GM12865 (cell line): Measurements from ENCODE around the gene LMTK2.

Experiments used
- DNase-seq: peaks from one replicate; pipeline ENCODE4 v3.0.0; 2010; ENCODE audit warnings: low read depth
- H3K4me3 ChIP-seq: 2 replicates; pipeline ENCODE4 v1.5.1; 2011; ENCODE audit warnings: mild to moderate bottlenecking, low read depth, low read length, control low read depth
- TF ChIP-seq, protein P1 (sequence below): IDR thresholded peaks from 2 replicates; pipeline ENCODE4 v1.5.1; 2011; ENCODE audit warnings: low read length, control low read depth, low read depth, inconsistent platforms; ENCODE audit not compliant: insufficient read depth; ENCODE audit errors: missing control alignments

LMTK2 gene

DNA sequence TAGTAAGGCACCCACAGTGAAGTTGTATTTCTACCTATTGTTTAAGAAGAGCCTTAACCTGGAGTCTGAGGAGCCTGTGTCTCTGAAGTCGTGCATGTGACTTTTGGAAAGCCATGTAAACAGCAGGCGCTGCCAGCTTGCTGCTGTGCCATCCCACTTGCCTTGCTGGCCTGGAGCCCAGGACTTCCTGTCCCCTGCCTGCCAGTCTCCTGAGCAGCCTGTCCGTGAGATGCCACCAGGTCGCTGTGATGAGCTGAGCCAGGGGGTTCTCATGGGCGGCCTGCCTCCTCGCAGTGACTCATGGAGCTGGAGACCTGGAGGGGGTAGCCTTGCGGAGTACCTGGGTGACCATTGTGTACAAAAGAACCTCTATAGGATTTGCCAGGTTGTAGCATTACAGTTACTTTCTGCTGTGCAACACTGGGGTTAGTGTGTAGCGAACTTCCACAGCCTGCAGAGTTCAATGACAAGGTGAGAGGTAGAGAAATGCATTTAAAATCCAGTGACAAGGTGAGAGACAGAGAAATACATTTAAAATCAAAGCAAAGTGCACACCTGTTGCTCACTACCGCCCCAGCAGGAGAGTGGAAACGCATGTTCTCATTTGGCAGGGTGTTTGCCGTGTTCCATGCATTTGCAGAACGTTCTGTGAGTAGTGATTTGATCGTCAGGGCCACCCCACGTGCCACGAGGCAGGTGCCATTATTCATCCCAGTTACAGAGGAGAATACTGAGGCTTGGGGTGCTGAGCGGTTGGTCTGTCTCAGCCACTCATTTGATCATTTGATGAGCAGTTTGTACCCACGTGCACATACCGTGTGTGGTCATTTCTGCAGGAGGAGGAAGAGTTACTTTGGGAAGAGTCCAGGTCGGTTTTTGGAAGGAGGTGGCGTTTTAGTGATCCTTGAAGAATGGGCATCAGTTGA is 67.9 kb downstream of the LMTK2 start:
- no peak for DNase-seq

DNA sequence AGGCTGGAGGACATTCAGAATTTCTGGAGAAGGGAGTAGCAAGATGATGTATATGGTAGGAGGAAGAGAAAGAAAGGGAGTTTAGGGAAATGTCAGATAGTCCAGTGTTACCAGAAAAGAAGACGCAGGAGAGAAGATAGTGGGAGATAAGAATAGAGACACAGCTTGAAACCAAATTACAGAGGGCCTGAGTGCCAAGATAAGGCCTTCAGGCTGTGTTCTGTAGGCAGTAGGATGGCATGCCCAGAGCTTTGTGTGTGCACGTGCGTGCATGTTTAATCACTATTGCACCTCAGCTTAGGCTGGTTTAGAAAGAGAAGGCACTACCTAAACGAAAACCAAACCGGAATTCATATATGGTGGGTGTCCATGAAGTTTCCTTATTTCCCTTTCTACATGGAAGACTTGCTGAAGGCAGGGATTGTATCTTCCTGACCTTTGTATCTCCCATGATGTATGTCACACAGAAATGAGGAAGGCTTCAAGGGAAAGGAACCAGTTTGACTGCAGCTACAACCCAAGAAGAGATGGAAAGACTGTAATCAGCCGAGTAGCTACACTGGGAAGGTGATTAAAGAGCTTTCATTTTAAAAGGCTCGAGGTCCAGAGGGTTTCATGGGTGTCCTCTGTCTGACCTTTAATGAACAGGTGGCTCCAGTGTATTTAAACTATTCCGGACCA is 68.7 kb downstream of the LMTK2 start:
- DNase-seq: no peak

More for the DNA sequence above, 67.9 kb downstream of the LMTK2 start:
- H3K4me3 ChIP-seq: no peak overlapping the region
- TF ChIP-seq, protein P1, sequence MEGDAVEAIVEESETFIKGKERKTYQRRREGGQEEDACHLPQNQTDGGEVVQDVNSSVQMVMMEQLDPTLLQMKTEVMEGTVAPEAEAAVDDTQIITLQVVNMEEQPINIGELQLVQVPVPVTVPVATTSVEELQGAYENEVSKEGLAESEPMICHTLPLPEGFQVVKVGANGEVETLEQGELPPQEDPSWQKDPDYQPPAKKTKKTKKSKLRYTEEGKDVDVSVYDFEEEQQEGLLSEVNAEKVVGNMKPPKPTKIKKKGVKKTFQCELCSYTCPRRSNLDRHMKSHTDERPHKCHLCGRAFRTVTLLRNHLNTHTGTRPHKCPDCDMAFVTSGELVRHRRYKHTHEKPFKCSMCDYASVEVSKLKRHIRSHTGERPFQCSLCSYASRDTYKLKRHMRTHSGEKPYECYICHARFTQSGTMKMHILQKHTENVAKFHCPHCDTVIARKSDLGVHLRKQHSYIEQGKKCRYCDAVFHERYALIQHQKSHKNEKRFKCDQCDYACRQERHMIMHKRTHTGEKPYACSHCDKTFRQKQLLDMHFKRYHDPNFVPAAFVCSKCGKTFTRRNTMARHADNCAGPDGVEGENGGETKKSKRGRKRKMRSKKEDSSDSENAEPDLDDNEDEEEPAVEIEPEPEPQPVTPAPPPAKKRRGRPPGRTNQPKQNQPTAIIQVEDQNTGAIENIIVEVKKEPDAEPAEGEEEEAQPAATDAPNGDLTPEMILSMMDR: no peak

DNA sequence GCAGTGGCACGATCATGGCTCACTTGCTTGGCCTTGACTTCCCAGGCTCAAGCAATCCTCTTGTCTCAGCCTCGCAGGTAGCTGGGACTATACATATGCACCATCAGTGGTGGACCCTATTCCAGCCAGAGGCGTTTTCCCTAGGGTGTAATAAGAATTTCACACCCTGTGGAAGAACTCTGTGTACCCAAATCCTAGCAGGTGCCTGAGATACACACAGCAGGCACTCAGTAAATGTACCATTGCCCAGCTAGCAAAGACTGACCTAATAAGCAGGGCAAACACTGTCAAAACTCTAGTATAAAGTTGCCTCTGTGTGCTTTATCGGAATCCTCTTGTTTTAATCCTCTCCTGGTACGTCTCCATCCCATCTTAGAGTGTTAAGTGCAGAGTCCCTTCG is 70.9 kb downstream of the LMTK2 start:
- DNase-seq: no peak
- TF ChIP-seq, protein P1: no peak

More for the DNA sequence above, 68.7 kb downstream of the LMTK2 start:
- H3K4me3 ChIP-seq: no peak overlapping the region
- TF ChIP-seq, protein P1: no peak

DNA sequence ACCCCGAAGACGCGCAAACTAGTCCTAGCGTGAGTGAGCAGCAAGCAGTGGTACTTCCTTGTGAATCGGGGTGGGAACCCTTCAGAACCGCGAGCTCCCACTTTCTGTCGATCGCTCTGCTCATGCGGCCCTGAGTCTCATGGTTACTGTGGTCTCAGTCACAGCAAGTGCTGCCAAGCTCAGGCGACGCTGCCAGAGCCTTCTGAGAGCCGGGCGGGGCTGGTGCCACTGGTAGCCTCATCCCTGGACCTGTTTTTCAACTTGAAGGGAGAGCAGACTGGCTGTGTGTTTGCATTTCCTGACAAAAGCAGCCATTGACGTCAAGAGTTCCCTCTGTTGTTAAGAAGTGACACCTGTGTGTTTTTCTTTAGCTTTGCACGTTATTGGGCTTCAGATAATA is 71.7 kb downstream of the LMTK2 start:
- TF ChIP-seq, protein P1: no peak
- H3K4me3 ChIP-seq: no peak overlapping the region
- DNase-seq: no peak

More for the DNA sequence above, 70.9 kb downstream of the LMTK2 start:
- no peak overlapping the region for H3K4me3 ChIP-seq

DNA sequence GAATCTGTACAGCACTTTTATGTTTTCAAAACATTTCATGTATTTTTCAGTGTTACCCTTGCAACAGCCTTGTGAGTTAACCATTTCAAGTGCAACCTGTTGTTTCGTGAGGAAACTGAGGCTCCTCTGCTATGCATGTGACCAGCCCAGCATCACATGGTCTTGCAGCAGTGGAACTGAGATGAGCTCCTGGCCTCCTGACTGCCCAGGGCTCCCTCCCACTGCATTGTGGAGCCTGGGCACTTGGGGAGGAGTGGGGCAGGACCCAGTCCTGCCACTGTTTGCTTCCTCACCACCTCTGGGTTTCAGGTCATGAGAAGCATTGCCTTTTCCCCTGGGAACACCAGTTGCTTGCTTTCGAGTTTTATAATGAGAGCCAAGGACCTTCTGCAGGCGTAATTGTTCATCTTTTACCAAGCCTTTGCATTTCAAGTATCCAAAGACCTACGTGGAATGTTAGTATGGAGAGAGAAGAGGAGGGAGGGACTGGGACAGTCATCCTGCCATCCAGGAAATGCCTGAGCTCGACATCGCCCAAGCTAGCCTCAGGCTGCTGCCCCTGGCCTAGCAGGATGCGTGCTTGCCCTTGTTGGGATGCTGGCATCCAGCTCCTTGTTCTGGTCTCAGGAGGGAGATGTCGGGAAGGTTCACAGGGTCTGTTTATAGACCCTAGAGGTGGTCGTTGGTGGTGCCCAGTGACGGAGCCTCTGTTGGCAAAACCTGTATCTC is 72.3 kb downstream of the LMTK2 start:
- H3K4me3 ChIP-seq: no peak overlapping the region
- DNase-seq: no peak
- TF ChIP-seq, protein P1: no peak

DNA sequence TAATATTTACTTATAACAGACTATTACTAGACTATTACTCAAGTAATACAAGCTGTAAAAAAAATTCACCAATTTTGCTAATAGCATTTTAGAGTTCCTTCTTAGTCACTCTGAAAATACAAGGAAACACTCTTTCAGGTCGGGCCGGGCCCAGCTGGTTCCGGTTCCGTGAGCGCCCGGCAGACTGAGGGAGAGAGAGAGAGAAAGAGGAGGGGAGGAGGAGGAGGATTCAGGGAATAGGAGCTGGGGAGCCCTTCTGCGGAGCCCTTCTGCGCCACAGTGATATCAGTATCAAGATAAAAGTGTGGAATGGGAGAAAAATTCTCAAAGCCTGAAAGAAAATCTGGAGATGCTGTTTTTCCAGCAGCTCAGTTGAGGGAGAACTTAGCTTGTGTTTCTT is 74.1 kb downstream of the LMTK2 start:
- H3K4me3 ChIP-seq: no peak overlapping the region
- TF ChIP-seq, protein P1: no peak
- DNase-seq: no peak
